Astrocyte of the cerebellum (primary cell): Measurements from ENCODE around the gene ACSF3.
"Not testable (repeated sequence)": the region's sequence is repeated elsewhere in the genome, so short reads cannot be mapped to it uniquely, and the experiment has no call there.

Experiments
- DNase-seq: peaks from one replicate; pipeline ENCODE4 v3.0.0-alpha.2; 2011; ENCODE audit warnings: low read depth
- H3K4me3 ChIP-seq: 2 replicates; pipeline ENCODE4 v1.5.1; 2011; ENCODE audit warnings: mild to moderate bottlenecking, low read depth, low read length, moderate library complexity
- in situ Hi-C: cut with HindIII; loops from 2 replicates; pipeline ENCODE4 v1.10.0; 2017; ENCODE audit warnings: low sequenced_read_pairs
- TF ChIP-seq, protein P1 (sequence below): IDR thresholded peaks from 2 replicates; pipeline ENCODE4 v1.5.1; 2012; ENCODE audit warnings: low read length, low read depth, moderate library complexity, mild to moderate bottlenecking; ENCODE audit errors: missing control alignments

ACSF3 gene

DNA sequence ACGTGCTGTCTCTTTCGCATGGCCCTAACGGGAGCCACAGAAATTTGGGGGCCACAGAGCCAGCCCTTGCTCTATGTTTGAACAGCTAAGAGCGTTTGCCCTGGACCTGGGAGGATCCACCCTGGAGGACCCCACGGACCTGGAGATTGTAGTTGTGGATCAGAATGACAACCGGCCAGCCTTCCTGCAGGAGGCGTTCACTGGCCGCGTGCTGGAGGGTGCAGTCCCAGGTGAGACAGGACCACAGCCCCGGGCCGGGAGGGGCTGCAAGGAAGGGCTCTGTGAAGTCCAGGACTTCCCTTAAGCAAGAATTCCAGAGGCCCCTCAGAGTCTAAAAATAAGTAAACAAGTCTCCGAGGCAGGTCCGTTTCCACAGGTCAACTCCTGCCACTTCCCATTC, 89.8 kb downstream of the ACSF3 start:
- DNase-seq: no peak
- TF ChIP-seq, protein P1, sequence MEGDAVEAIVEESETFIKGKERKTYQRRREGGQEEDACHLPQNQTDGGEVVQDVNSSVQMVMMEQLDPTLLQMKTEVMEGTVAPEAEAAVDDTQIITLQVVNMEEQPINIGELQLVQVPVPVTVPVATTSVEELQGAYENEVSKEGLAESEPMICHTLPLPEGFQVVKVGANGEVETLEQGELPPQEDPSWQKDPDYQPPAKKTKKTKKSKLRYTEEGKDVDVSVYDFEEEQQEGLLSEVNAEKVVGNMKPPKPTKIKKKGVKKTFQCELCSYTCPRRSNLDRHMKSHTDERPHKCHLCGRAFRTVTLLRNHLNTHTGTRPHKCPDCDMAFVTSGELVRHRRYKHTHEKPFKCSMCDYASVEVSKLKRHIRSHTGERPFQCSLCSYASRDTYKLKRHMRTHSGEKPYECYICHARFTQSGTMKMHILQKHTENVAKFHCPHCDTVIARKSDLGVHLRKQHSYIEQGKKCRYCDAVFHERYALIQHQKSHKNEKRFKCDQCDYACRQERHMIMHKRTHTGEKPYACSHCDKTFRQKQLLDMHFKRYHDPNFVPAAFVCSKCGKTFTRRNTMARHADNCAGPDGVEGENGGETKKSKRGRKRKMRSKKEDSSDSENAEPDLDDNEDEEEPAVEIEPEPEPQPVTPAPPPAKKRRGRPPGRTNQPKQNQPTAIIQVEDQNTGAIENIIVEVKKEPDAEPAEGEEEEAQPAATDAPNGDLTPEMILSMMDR: no peak
- H3K4me3 ChIP-seq: no peak overlapping the region
- in situ Hi-C loops: no loop called here

DNA sequence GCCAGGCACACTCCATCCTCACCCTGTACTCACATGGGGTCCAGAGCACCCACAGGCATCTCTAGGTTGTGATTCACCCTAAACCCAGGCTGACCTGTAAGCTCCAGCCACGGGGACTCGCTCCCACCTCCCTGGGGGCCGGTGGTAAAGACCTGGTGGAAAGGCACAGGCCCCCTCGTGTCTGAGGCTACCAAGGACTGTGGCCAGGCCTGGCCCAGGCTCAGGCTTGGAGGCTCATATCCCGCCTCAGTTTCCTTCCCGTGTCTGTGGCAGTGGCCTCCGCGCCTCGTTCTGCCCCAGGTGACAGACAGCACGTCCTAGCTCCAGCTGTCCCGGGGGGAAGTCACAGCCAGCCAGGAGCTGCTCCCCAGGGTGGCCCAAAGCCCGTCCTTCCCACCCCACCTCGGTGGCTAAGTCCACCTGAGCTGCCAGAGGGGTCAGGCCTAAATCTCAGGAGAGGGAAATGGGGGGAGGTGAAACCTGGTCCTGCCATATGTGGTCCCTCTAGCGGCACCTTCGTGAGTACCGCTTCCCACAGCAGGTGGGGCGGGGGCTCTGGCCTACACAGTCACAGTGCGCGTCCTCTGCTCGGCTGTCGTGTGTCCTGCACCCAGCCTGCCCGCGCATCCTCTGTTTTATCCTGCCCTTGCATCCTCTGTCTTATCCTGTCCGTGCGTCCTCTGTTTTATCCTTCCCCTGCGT, 90.5 kb downstream of the ACSF3 start:
- in situ Hi-C loops: no loop called here
- TF ChIP-seq, protein P1: no peak
- no peak overlapping the region for H3K4me3 ChIP-seq
- no peak for DNase-seq

DNA sequence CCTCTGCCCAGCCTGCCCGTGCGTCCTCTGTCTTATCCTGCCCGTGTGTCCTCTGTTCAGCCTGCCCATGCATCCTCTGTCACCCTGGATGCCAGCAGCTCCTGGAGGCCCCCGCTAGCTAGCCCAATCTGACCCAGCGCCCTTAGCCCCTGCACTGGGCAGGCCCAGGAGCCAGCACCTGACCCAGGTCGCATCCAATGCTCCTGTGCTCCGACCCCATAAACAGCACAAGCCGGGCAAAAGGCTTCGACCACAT, 91.0 kb downstream of the ACSF3 start:
- DNase-seq: no peak
- H3K4me3 ChIP-seq: no peak overlapping the region
- TF ChIP-seq, protein P1: no peak
- in situ Hi-C loops: no loop called here

DNA sequence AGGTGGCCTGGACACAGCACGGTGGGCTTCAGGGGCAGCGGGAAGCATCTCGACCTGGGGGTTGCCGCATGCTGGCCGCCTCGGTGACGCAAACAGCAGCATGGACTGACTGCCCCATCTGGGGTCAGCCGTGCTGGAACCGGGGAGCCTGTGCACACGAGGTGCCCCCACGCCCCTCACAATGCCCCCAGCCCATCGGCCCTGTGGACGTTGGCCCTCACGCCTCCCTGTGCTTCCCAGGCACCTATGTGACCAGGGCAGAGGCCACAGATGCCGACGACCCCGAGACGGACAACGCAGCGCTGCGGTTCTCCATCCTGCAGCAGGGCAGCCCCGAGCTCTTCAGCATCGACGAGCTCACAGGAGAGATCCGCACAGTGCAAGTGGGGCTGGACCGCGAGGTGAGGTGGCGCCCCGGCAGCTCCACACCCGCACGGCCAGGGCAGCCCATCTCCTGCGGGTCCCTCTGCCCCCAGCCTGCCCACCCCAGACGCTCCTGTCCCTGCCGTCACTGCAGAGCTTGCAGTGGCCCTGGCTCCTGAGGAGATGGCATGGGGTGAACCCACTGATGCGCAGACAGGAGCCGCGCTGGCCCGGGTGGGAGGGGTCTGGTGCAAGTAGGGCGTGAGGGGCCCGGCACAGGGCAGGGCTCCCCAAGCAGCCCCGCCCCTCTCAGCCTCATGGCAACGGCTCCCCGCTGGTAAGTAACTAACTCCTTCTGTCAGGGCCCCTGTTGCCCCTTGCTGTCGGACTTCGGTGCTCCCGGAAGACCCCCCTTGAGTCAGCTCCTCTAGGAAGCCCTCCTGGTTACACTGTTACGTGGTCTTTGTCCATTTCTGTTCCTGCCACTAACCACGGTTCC, 91.5 kb downstream of the ACSF3 start:
- DNase-seq: no peak
- no peak overlapping the region for H3K4me3 ChIP-seq
- TF ChIP-seq, protein P1: no peak
- in situ Hi-C loops: no loop called here

DNA sequence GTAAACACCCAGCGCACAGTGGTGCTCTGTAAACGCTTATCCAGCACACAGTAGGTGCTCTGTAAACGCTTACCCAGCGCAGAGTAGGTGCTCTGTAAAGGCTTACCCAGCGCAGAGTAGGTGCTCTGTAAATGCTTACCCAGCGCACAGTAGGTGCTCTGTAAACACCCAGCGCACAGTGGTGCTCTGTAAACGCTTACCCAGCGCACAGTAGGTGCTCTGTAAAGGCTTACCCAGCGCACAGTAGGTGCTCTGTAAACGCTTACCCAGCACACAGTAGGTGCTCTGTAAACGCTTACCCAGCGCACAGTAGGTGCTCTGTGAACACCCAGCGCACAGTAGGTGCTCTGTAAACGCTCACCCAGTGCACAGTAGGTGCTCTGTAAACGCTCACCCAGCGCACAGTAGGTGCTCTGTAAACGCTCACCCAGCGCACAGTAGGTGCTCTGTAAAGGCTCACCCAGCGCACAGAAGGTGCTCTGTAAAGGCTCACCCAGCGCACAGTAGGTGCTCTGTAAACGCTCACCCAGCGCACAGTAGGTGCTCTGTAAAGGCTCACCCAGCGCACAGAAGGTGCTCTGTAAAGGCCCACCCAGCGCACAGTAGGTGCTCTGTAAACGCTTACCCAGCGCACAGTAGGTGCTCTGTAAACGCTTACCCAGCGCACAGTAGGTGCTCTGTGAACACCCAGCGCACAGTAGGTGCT, 92.4 kb downstream of the ACSF3 start:
- in situ Hi-C loops, H3K4me3 ChIP-seq, DNase-seq: not testable (repeated sequence)

DNA sequence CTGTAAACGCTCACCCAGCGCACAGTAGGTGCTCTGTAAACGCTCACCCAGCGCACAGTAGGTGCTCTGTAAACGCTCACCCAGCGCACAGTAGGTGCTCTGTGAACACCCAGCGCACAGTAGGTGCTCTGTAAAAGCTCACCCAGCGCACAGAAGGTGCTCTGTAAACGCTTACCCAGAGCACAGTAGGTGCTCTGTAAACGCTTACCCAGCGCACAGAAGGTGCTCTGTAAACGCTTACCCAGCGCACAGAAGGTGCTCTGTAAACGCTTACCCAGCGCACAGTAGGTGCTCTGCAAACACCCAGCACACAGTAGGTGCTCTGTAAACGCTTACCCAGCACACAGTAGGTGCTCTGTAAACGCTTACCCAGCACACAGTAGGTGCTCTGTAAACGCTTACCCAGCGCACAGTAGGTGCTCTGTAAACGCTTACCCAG, 93.0 kb downstream of the ACSF3 start:
- H3K4me3 ChIP-seq, DNase-seq, in situ Hi-C loops: not testable (repeated sequence)

DNA sequence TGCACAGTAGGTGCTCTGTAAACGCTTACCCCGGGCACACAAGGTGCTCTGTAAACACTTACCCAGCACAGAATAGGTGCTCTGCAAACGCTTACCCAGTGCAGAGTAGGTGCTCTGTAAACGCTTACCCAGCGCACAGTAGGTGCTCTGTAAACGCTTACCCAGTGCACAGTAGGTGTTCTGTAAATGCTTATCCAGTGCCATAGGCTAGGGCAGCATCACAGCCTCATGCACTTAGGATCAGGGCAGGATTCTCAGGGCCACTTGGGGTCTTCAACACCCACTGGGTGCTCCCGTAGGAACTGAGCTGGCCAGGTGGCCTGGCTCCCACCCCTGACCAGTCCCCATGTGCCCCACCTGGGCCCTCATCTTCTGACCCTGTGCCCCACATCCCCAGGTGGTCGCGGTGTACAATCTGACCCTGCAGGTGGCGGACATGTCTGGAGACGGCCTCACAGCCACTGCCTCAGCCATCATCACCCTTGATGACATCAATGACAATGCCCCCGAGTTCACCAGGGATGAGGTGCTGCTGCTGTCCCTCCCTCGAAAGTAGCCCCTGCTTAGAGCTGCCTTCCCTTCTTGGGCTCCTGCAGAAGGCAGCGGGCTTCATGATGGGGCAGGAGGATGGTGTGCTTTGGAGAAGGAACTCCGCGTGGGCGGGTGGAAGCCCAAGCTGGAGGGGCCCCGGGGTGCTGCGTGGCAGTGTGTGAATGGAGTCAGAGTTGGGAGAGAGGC, 93.5 kb downstream of the ACSF3 start:
- H3K4me3 ChIP-seq: no peak overlapping the region
- in situ Hi-C loops: no loop called here
- DNase-seq: no peak
- TF ChIP-seq, protein P1: no peak
